HG02884 (cell line): Measurements from ENCODE around the gene ZC3H12D.

Experiments used
- ATAC-seq: cut with Tn5 transposase; IDR thresholded peaks from one replicate; pipeline ENCODE4 v1.9.1; 2021; ENCODE audit warnings: mild to moderate bottlenecking, moderate library complexity; ENCODE audit not compliant: unreplicated experiment

ZC3H12D gene

DNA sequence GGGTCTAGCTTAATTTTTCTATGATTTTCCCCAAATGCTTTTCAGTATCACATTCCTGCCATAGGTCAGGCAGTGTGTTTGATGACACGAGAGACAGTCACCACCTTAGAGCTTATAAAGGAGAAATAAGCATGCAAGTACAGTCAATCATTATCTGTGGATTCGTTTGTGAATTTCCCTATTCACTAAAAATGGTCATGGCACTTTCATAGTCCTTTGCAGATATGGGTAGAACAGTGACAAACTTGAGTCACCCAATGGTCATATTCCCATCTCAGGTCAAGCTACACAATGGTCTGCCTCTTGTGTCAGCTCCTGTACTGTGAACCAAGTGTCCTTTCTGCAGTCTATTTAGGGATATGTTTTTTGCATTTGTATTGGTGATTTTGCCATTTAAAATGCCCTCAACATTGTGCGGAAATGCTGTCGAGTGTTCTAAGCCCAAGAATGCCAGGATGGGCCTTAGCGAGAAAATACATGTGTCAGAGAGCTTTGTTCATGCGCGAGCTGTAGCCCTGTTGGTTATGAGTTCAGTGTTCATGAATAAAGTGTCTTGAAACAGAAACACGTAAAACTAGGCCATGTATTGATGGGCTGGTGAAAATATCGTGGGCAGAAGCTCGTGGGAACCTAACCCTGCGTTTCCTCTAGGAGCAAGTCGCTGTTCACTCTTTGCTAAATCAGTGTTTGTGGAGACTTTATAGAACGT, 65.0 kb downstream of the ZC3H12D start:
- ATAC-seq: no peak

DNA sequence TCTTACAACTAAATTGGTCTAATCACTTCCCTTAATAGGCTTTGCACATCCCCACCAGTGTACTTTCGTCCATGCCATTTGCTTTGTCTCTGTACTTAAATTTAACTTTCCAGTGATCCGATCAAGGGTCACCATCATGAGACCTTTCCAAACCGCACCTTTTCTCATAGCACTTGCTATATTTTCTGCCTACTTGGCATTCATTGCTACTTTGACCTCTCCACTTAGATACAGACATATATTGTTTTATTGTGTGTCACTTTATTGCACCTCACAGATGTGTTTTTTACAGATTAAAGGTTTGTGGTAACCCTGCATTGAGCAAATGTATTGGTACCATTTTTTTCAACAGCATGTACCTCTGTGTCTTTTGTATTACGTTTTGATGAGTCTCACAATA, 70.0 kb downstream of the ZC3H12D start:
- no peak for ATAC-seq

DNA sequence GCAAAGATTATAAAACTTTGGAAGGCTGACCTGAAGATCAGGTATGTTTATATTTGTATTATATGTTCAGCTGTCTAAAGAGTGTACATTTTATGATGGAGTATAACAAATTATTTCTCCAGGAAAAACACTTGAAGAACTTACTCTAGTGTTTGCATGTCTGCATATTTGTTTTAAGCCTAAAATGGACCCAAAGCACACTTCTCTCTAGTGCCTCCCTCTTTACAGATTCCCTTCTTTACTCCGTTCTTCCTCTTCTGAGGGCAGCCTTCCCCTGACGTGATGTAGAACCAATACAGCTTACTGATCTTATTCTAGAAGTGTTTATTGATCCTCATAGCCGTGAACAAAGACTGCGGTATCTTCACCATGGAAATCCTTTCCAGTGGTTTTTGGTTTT, 70.8 kb downstream of the ZC3H12D start:
- ATAC-seq: no peak

DNA sequence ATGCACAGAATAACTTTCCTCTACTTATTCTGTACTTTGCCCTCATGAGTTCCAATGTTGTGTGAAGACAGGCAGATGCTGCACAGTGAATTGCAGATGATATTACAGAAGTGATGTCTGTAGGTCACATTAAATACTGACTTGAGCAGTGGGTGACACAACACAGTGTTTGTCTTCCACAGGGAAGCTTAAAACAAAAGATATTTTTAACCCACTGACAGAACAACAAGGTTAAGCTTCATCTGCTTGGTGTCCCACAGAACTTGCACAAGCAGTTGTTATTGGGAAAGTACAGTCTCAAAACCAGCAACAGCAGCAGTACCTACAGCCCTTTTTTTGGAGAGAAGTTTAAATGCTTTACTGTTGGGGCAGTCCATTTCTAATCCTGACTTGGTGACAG, 74.3 kb downstream of the ZC3H12D start:
- no peak for ATAC-seq

DNA sequence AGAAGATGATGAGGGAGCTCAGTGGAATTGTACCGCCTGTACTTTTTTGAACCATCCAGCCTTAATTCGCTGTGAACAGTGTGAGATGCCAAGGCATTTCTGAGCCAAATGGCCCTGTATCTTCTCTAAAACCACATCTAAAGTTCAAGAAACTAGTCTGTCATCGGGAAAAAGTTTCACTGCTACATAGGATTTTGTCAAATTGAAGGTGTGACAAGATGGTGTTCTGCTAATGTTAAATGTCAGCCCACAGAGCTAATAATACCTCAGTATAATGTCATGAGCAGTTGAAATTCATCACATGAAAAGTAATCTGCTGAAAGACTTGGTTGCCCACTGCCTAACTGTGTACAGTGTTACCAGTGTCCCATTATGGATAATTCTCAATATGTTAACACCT, 75.2 kb downstream of the ZC3H12D start:
- ATAC-seq: no peak

DNA sequence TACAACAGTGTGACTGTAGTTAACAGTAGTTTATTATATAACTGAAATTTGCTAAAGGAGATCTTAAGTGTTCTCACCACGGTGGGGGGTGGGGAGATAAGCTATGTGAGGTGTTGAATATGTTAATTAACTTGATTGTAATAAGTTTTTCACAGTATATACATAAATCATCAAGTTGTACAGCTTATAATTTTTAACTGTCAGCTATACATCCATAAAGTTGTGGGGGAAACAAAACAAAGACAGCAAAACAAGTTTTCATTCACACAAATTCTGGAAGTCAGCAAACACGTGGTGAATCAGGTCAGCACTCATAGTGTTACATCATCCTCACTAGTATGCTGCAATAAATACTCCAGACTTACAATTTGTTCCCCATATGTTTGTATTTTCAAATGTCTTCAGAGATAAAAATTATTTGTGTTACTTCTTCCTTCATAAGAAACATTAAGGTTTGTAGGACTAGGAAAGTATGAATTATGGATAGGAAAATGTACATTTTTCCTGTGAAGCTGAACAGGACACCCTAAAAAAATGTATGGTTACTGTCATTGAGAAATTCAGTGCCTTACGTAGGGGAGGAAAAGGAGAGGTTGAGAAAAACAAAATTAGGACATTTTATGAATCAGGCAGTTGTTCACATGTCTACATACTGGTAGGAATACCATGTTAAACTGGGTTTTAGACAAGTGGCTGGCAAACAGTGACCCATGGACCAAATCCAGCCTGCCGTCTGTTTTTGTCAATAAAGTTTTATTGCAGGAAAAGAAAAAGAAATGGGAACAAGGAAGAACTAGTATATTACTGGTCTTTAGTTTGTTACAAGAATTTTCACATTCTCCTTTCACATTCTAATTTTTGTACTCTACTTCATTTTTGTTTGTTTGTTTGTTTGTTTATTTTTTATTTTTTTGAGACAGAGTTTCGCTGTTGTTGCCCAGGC, 78.7 kb downstream of the ZC3H12D start:
- ATAC-seq: no peak

DNA sequence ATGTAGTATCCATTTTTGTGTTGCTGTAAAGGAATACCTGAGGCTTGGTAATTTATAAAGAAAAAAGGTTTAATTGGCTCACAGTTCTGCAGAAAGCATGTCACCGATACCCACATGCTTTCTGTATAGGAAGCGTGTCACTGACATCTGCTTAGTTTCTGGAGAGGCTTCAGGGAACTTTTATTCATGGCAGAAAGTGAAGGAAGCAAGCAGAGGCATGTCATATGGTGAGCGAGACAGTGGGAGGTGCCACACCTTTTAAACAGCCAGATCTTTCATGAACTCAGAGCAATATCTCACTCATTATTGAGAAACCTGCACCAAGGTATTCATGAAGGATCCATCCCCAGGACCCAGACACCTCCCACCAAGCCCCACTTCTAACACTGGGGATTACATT, 81.3 kb downstream of the ZC3H12D start:
- ATAC-seq: no peak

DNA sequence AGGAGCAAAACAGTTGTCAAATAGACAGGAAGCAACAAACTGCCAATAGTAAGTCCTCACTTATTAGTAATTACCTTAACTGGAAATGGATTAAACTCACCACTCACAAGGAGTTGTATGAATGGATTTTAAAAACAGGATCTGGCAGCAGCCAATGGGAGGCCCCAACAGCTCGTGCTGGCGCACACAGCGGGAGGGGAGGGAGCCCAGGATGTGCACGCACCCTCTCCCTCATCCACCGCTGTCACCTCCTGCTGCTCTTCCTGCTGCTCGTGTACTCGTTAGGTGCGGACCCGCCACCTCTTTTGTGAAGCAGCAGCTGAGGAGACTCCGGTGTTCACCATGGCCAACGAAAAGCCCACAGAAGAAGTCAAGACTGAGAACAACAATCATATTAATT, 84.8 kb downstream of the ZC3H12D start, which contains the start of gene SUMO4:
Gene SUMO4, plus strand, starts transcription at position 213 of the 400 bp plus-strand sequence. Its CDS starts 130 bp downstream, at position 343.
- no peak for ATAC-seq

DNA sequence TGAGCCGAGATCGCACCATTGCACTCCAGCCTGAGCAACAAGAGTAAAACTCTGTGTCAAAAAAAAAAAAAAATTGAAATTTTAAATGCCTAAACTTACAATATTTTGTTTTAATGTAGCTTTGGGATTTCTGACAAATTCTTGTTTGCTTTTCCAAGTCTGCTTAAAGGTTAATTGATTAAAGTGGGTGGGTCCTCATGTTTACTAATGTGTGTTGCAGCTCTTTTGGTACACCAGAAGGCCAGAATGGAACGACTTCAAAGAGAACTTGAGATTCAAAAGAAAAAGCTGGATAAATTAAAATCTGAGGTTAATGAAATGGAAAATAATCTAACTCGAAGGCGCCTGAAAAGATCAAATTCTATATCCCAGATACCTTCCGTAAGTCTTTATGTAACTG, 87.4 kb downstream of the ZC3H12D start:
- ATAC-seq: no peak
